GM12878 (cell line): ENCODE measurements around the gene SLC30A7. TPM values are rescaled to one million over a fixed set of nuclear protein-coding genes. Genes with fewer than 3 reads are reported as not detected.

Source experiments
- ATAC-seq: fragments of 200-7000 bp; cut with Tn5 transposase; 3 replicates; pipeline ENCODE4 v1.9.1; 2020; ENCODE audit warnings: mild to moderate bottlenecking, moderate library complexity
- BruUV-seq: library from RNA; stranded (reverse); fragments of 400-500 nt; replicated peaks from 2 replicates; lab custom pipeline; 2021; lab: Mats Ljungman, UMichigan
- CTCF ChIA-PET: fragments of 300-600 bp; sonication (Branson Sonifier 250); formaldehyde crosslinking; extraction: SDS; loops from one replicate; lab custom pipeline; 2021; ENCODE audit warnings: inconsistent platforms; lab: Yijun Ruan, JAX
- POLR2A ChIA-PET: fragments of 350-600 bp; formaldehyde crosslinking; extraction: SDS; loops from one replicate; lab custom pipeline; 2021; ENCODE audit warnings: inconsistent platforms; lab: Charles Lee
- RAD21 ChIA-PET: fragments of 300-600 bp; sonication (Branson Sonifier 250); formaldehyde crosslinking; loops from one replicate; lab custom pipeline; 2023; ENCODE audit warnings: antibody characterized with exemption; ENCODE audit not compliant: unreplicated experiment; lab: Charles Lee
- SMC1A ChIA-PET: fragments of 300-600 bp; sonication (Branson Sonifier 250); formaldehyde crosslinking; loops from one replicate; lab custom pipeline; 2023; ENCODE audit not compliant: unreplicated experiment, uncharacterized antibody; lab: Charles Lee
- DNase-seq: peaks from one replicate; pipeline ENCODE4 v3.0.0-alpha.2; 2011; ENCODE audit warnings: low read depth, low spot score
- FAIRE-seq: peaks from 3 replicates; lab custom pipeline; 2011; peaks lifted over from hg19 to GRCh38; lab: Jason Lieb, UNC
- H2AFZ ChIP-seq: 2 replicates; pipeline ENCODE4 v1.6.0; 2011; ENCODE audit warnings: low read depth, low read length, control low read depth; ENCODE audit not compliant: control insufficient read depth
- H3K27ac ChIP-seq: 2 replicates; pipeline ENCODE4 v1.5.1; 2011; ENCODE audit warnings: control low read depth; ENCODE audit not compliant: control insufficient read depth, insufficient read depth
- H3K27me3 ChIP-seq, 2 experiments: replicated peaks in 1 of 2; 2 replicates each; pipeline versions ENCODE4 v1.6.0 to v1.6.1; 2011; ENCODE audit warnings: low read length in 1 of 2; ENCODE audit not compliant: control insufficient read depth in 2 of 2, insufficient read depth in 2 of 2
- H3K36me3 ChIP-seq, 2 experiments: 2 replicates each; pipeline ENCODE4 v1.5.1; 2011; ENCODE audit warnings: low read length in 1 of 2; ENCODE audit not compliant: control insufficient read depth in 2 of 2, insufficient read depth in 2 of 2
- H3K4me1 ChIP-seq: 2 replicates; pipeline ENCODE4 v1.6.1; 2011; ENCODE audit warnings: mild to moderate bottlenecking, low read length, moderate library complexity, mixed read lengths; ENCODE audit not compliant: control insufficient read depth, insufficient read depth
- H3K4me2 ChIP-seq: 2 replicates; pipeline ENCODE4 v1.6.0; 2011; ENCODE audit warnings: control low read depth; ENCODE audit not compliant: control insufficient read depth, insufficient read depth
- H3K4me3 ChIP-seq: fragments of 200-600 bp; sonication (generic); 2 replicates; pipeline ENCODE4 v1.5.1; 2016
- H3K79me2 ChIP-seq: 2 replicates; pipeline ENCODE4 v1.6.0; 2011; ENCODE audit warnings: low read length; ENCODE audit not compliant: control insufficient read depth, insufficient read depth
- H3K9ac ChIP-seq: 2 replicates; pipeline ENCODE4 v1.8.0; 2011; ENCODE audit warnings: low read length, control low read depth, mixed read lengths; ENCODE audit not compliant: control insufficient read depth, insufficient read depth
- H3K9me3 ChIP-seq: replicated peaks from 3 replicates; pipeline ENCODE4 v1.5.1; 2011; ENCODE audit warnings: mild to moderate bottlenecking, low read length; ENCODE audit not compliant: control insufficient read depth, insufficient read depth
- H4K20me1 ChIP-seq: 2 replicates; pipeline ENCODE4 v1.6.0; 2011; ENCODE audit not compliant: control insufficient read depth, insufficient read depth
- BMI1 ChIP-seq: fragments of 450-650 bp; IDR thresholded peaks from 2 replicates; pipeline ENCODE4 v1.6.1; 2016; ENCODE audit warnings: mild to moderate bottlenecking, moderate library complexity, borderline replicate concordance
- E2F8 ChIP-seq: fragments of 450-650 bp; IDR thresholded peaks from 2 replicates; pipeline ENCODE4 v1.6.1; 2018; ENCODE audit warnings: mild to moderate bottlenecking, low read depth, moderate library complexity; ENCODE audit not compliant: partially characterized antibody
- IRF4 ChIP-seq: IDR thresholded peaks from 2 replicates; pipeline ENCODE4 v1.6.1; 2011; ENCODE audit warnings: low read depth, low read length
- REST ChIP-seq: IDR thresholded peaks from 2 replicates; pipeline ENCODE4 v1.6.1; 2012; ENCODE audit warnings: mild to moderate bottlenecking, low read depth, low read length
- RUNX3 ChIP-seq: IDR thresholded peaks from 2 replicates; pipeline ENCODE4 v1.6.1; 2012; ENCODE audit warnings: low read length, inconsistent platforms
- SREBF1 ChIP-seq: IDR thresholded peaks from 2 replicates; pipeline ENCODE4 v1.6.1; 2012; ENCODE audit warnings: mild to moderate bottlenecking, low read length
- SUZ12 ChIP-seq: fragments of 200-600 bp; sonication (generic); IDR thresholded peaks from one replicate; pipeline ENCODE4 v1.6.1; 2018; ENCODE audit warnings: antibody characterized with exemption, mild to moderate bottlenecking; ENCODE audit not compliant: unreplicated experiment
- TARDBP ChIP-seq: IDR thresholded peaks from 2 replicates; pipeline ENCODE4 v1.6.1; 2016; ENCODE audit warnings: borderline replicate concordance
- WGBS: methylation state at CpG from one replicate; pipeline ENCODE4 v1.1.6; 2016; ENCODE audit warnings: low lambda C conversion rate; ENCODE audit not compliant: insufficient replicate concordance, insufficient coverage; ENCODE audit errors: missing lambda C conversion rate; 5-methylcytosine and 5-hydroxymethylcytosine counted together
- in situ Hi-C: fragments of 300-500 bp; cut with MboI; formaldehyde crosslinking; loops from 9 replicates; pipeline ENCODE4 v1.14.3; 2018; ENCODE audit warnings: mixed read lengths
- intact Hi-C: fragments of 100-400 bp; cut with micrococcal nuclease; formaldehyde crosslinking; loops from one replicate; pipeline ENCODE4 v1.14.2; 2022; ENCODE audit not compliant: unreplicated experiment
- polyA plus RNA-seq, 11 experiments: library from polyadenylated mRNA; depleted of rRNA in 4 of 11; unstranded in 6 of 11; stranded (reverse) in 5 of 11; fragments of >200 nt; fragmentation: Nextera tagmentation in 4 of 11; fragmentation: Illumina TruSeq in 1 of 11; extraction: Ambion mirVana in 4 of 11; extraction: Trizol in 1 of 11; gene quantifications; 1 replicate in 1 of 11; 2 replicates in 10 of 11; pipeline versions ENCODE4 v1.2.1 to v1.2.3, GENCODE V29; 2011 to 2016; ENCODE audit warnings: inconsistent platforms in 2 of 11, missing spikeins in 2 of 11, low read depth in 1 of 11
- total RNA-seq, 4 experiments: library from RNA; depleted of rRNA in 3 of 4; stranded (reverse); fragments of >200 nt in 3 of 4; fragmentation: Illumina TruSeq in 1 of 4; extraction: Trizol in 1 of 4; gene quantifications; 2 replicates each; pipeline versions ENCODE4 v1.2.1 to v1.2.3, GENCODE V29; 2013 to 2021
- TF ChIP-seq, protein P1 (sequence below): fragments of 450-650 bp; conservative IDR thresholded peaks from 2 replicates; pipeline ENCODE4 v1.6.1; 2017; ENCODE audit warnings: mild to moderate bottlenecking, moderate library complexity

The SLC30A7 gene
- total and polyA plus RNA-seq, 10 of the 15 experiments (the other 5 are each of a cell fraction or from before 2014, with no cell fraction given): 4.4 to 23.3 (median 16.9) TPM

DNA sequence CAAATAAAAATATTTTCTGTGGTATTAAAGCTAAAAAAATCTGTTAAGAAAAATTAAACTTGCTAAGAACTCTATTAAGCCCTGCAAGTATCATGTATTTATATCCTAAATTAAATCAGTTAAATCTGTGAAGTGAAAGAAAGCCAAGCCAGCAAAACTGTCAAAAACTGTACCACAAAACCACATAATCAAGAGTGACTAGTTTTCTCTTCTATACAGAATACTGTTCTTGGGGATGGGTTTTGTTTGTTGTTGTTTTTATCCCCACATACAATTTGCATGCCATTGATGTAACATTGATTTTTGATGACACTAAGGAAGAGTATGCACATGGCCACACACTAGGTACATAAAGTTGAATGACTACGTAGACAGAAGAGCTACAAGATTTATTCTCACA lies 109.3 kb downstream of the SLC30A7 start:
- no peak for DNase-seq
- 100% methylated on average over 1 of the region's 1 CpG for WGBS
- POLR2A ChIA-PET: no interaction called here

More for the DNA sequence above, 109.3 kb downstream of the SLC30A7 start:
- H3K9me3 ChIP-seq: no peaks in the 10 kb centered on the region; the same call in 2 of the 3 replicates
- TF ChIP-seq IRF4 (no peak), SREBF1 (no peak), SUZ12 (no peak), BMI1 (no peak), RUNX3 (peak; percentile 41), E2F8 (no peak), TARDBP (no peak), REST (no peak)
- TF ChIP-seq, protein P1, sequence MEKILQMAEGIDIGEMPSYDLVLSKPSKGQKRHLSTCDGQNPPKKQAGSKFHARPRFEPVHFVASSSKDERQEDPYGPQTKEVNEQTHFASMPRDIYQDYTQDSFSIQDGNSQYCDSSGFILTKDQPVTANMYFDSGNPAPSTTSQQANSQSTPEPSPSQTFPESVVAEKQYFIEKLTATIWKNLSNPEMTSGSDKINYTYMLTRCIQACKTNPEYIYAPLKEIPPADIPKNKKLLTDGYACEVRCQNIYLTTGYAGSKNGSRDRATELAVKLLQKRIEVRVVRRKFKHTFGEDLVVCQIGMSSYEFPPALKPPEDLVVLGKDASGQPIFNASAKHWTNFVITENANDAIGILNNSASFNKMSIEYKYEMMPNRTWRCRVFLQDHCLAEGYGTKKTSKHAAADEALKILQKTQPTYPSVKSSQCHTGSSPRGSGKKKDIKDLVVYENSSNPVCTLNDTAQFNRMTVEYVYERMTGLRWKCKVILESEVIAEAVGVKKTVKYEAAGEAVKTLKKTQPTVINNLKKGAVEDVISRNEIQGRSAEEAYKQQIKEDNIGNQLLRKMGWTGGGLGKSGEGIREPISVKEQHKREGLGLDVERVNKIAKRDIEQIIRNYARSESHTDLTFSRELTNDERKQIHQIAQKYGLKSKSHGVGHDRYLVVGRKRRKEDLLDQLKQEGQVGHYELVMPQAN: no peak
- BruUV-seq: no TSS peak
- no peaks in the 10 kb centered on the region for H4K20me1 ChIP-seq
- intact Hi-C loops: loop anchor here (5.0 kb wide), 1 partner anchor 282 kb away; no protein-coding TSS in a partner anchor
- ChIA-PET RAD21 (interaction anchor here (1.0 to 1.2 kb wide), 2 partner anchors 17 to 284 kb away, joined by 3 read pairs; no protein-coding TSS in a partner anchor), SMC1A (interaction anchor here (1.3 to 2.5 kb wide), 3 partner anchors 8 to 19 kb away, joined by 3 to 8 read pairs (median 6); no protein-coding TSS in a partner anchor), CTCF (interaction anchor here (1.2 to 1.3 kb wide), 2 partner anchors 12 to 233 kb away, joined by 3 read pairs; no protein-coding TSS in a partner anchor)
- H3K9ac ChIP-seq: no peak overlapping the region
- ATAC-seq (no peak), FAIRE-seq (no peak)
- H3K27me3 ChIP-seq: no peaks in the 10 kb centered on the region
- in situ Hi-C loops: no loop called here
- no peak overlapping the region for H3K4me3 ChIP-seq
- H3K27ac ChIP-seq: no peak overlapping the region
- no peak overlapping the region for H2AFZ ChIP-seq
- H3K36me3 ChIP-seq: peaks cover 0 to 5% of the 10 kb centered on the region in 2 experiments; a peak in 1 of 4 replicates
- H3K79me2 ChIP-seq: no peaks in the 10 kb centered on the region
- no peak overlapping the region for H3K4me2 ChIP-seq
- peaks cover 11% of the 10 kb centered on the region; the same call in 1 of the 2 replicates for H3K4me1 ChIP-seq
